Epithelial cell of esophagus (primary cell): ENCODE measurements around the gene STARD7.
A peak's percentile ranks its signal among the peaks of the same experiment; 100 is the strongest.

Experiments used
- DNase-seq: peaks from one replicate; pipeline ENCODE4 v3.0.0; 2010; ENCODE audit warnings: low read depth
- H3K4me3 ChIP-seq: 2 replicates; pipeline ENCODE4 v1.5.1; 2011; ENCODE audit warnings: mild to moderate bottlenecking, low read length, control low read depth
- TF ChIP-seq, protein P1 (sequence below): IDR thresholded peaks from 2 replicates; pipeline ENCODE4 v1.5.1; 2011; ENCODE audit warnings: low read depth, mild to moderate bottlenecking, low read length, control low read depth, inconsistent platforms; ENCODE audit not compliant: insufficient read depth; ENCODE audit errors: missing control alignments

Gene STARD7

DNA sequence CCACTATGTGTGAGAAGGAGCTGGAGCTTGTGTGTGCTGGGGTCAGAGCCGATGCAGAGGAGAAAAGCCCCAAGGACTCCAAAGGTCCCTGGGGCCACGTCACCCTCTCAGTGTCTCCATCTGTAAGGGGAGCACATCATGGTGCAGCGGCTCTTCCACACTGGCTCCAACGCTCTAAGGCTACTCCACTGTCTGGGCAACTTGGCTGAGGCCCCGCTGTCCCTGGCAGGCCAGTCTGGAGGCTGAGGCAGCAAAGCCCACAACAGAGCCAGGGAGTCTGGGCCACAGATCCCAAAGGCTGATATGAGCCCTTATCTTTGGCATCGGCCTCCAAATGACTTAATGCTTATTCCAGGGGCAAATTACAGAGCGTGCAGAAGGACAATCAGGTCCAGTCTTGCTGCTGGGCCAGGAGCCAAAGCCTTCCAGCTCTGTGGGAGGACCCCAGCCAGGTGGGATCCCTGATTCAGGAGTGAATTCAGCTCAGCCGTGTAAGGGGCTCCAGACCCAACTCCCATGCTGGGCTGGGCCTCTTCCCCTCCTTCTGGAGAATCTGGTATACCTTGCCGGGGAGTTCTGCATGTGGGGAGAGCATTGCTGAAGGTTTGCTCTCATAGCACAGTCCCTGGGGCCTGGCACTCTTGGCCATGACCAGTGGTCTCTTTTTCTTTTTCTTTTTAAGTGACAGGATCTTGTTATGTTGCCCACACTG lies 61.6 kb downstream of the STARD7 start:
- no peak for DNase-seq
- TF ChIP-seq, protein P1, sequence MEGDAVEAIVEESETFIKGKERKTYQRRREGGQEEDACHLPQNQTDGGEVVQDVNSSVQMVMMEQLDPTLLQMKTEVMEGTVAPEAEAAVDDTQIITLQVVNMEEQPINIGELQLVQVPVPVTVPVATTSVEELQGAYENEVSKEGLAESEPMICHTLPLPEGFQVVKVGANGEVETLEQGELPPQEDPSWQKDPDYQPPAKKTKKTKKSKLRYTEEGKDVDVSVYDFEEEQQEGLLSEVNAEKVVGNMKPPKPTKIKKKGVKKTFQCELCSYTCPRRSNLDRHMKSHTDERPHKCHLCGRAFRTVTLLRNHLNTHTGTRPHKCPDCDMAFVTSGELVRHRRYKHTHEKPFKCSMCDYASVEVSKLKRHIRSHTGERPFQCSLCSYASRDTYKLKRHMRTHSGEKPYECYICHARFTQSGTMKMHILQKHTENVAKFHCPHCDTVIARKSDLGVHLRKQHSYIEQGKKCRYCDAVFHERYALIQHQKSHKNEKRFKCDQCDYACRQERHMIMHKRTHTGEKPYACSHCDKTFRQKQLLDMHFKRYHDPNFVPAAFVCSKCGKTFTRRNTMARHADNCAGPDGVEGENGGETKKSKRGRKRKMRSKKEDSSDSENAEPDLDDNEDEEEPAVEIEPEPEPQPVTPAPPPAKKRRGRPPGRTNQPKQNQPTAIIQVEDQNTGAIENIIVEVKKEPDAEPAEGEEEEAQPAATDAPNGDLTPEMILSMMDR: no peak
- H3K4me3 ChIP-seq: no peak overlapping the region

DNA sequence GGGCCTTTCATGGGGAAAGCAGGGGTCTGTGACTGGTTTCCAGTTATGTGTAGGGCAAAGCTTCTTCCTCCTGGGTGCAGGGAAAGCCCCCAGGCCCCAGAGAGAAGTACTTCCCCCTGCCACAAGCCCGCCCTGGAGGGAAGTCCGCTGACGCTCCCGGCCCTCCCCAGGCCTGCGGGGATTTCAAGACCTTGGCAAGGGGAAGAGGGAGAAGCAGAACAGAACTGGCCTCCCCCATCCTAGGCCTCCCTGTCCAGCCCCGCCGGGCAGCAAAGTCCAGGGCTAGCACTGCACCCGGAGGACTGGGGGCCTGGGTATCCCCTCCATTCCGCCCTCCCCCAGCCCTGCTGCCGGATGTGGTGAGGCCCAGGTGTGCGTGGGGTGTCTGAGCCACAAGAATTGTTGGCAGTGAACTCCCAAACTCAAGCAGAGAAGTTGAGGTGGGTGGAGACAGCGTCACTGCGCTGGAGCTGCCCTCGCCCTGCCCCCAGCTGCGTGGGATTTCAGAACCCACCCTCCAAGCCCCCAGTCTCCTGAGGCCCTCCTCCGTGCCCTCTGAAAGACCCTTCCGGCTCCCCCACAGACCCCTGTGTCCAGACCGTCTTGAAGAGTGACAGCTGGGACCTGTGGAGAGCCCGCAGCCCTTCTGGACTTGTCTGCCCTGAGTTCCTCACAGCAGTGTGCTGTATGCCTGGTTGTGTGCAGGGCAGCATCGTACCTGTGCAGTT lies 62.3 kb downstream of the STARD7 start:
- H3K4me3 ChIP-seq: no peak overlapping the region
- peak; percentile 22 for DNase-seq
- TF ChIP-seq, protein P1: no peak

DNA sequence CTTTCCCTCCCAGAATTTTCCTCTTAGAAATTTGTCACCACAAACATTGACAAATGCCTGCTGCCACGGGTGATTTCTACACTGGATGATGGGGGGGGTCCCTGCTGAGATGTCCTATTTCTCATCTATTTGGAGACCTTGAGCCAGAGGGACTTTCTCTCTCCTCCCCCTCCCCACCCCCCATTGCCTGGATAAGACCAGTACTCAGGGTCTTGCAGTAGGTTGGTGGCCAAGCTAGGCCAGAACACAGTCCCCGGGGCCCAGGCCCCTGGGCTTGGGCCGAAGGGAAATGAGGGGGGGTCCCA lies 62.8 kb downstream of the STARD7 start:
- no peak overlapping the region for H3K4me3 ChIP-seq
- DNase-seq: no peak
- TF ChIP-seq, protein P1: no peak

DNA sequence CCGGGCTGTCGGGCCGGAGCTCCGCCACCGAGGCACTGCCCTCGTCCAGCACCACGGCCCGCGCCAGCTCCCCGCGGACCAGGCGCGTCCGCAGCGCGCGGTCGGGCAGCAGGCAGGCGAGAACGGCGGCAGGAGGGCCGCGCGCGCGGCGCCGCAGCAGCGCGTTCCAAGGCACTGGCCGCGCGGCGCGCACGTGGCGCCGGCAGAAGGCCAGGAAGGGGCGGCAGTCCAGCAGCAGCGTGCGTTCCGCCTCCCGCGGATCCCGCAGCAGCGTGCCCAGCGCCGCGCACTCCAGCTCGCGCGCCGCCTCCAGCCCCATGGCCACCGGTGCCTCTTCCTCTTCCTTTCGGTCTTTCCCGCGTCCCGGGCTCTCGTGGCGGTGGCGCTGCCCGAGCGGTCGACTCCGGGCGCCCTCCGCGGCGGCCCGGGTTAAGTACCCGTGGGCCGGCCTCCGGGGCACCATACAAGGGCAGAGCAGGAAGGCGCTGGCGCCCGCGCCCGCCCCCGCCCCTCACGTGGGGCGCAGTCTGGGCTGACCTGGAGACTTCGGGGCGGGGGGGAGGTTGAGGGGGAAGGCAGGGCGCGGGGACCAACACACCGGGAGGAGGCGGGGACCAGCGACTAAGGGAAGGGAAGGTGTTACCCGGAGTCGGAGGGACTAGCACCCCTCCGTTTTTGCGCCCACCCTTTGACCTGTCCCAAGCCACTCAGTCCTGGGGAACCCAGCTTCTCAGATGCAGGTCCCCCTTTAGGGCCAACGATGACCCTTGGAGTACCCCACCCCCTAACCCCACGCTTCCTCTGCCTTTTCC lies 63.4 kb downstream of the STARD7 start, which contains the start of gene DUSP2:
DUSP2 (minus strand) TSS at position 405 of the 812 bp plus-strand sequence; CDS start at position 319, 86 bp downstream.
- DNase-seq: peak; percentile 53
- TF ChIP-seq, protein P1: no peak
- H3K4me3 ChIP-seq: peak within 1 kb of the TSS; percentile 44

DNA sequence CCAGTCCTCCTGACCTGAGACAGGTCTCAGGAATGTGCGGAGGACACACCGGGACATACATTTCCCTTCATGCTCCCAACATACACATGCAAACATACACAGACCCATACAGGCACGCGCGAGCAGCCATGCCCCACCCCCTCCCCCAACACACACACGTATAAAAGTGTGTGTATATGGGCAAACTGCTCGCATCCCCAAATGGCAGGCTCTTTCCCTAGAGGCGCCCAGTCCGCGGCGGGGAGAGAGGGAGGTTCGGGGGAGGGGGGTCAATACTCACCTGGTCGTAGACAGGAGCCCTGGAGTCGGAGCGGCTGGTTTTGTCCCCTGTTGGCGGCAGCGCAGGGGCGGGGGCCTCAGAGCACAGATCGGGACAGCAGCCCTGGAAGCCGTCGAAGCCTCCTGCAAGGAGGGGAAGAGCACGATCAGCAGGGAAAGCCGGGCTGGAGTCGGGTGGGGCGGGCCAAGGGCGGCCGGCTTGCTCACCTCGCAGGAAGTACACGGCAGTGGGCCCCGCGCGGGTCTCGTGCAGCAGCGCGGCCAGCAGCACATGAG lies 64.1 kb downstream of the STARD7 start:
- TF ChIP-seq, protein P1: no peak
- peak overlapping the region; percentile 44 for H3K4me3 ChIP-seq
- no peak for DNase-seq

DNA sequence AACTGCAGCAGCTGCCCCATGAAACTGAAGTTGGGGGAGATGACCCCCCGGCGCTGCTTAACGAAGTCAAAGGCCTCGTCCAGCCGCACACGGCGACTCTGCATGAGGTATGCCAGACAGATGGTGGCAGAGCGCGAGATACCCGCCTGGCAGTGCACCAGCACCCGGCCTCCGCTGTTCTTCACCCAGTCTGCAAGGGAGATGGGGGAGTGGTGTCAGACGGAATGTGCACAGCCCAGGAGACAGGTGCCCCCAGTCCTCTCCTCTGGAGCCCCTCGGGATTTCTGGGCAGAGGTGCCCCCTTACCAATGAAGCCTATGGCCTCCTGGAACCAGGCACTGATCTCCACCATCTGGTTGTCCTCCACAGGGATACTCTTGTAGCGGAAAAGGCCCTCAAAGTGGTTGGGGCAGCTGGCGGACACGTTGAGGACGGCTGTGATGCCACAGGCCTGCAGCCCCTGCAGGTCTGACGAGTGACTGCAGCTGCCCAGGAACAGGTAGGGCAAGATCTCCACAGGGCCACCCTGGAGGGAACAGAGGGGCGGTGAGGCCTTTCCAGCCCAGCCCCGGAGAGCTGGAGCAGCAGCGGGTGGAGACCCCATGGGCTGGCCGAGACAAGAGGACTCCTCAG lies 64.7 kb downstream of the STARD7 start:
- peak; percentile 28 for DNase-seq

More for the DNA sequence above, 64.7 kb downstream of the STARD7 start:
- TF ChIP-seq, protein P1: peak; percentile 37
- H3K4me3 ChIP-seq: peak overlapping the region; percentile 44
